G401.6 (cell line): ENCODE data around the gene UNC13B.
"Not testable (repeated sequence)": the region's sequence is repeated elsewhere in the genome, so short reads cannot be mapped to it uniquely, and the experiment has no call there.

Source experiments
- FAIRE-seq: peaks from 2 replicates; lab custom pipeline; 2012; peaks lifted over from hg19 to GRCh38; lab: Jason Lieb, UNC

UNC13B gene

GRCh38 chr9:35226651-35227050, 64.8 kb downstream of the UNC13B start:
- FAIRE-seq, result no peak

GRCh38 chr9:35227284-35227683, 65.5 kb downstream of the UNC13B start:
- FAIRE-seq, result no peak

- no peak for FAIRE-seq
Observed at GRCh38 chr9:35229066-35229778, 67.4 kb downstream of the UNC13B start.

- FAIRE-seq, result no peak
Observed at GRCh38 chr9:35229779-35230143, 68.0 kb downstream of the UNC13B start.

GRCh38 chr9:35232867-35233544, 71.2 kb downstream of the UNC13B start:
- FAIRE-seq, result no peak

GRCh38 chr9:35236692-35237091, 74.9 kb downstream of the UNC13B start:
- FAIRE-seq, result no peak

GRCh38 chr9:35237311-35237710, 75.5 kb downstream of the UNC13B start:
- FAIRE-seq, result no peak

GRCh38 chr9:35245945-35246344, 84.1 kb downstream of the UNC13B start:
- not testable (repeated sequence) for FAIRE-seq

- no peak for FAIRE-seq
Observed at GRCh38 chr9:35253075-35253474, 91.3 kb downstream of the UNC13B start.

- FAIRE-seq, result no peak
Observed at GRCh38 chr9:35254237-35254636, 92.4 kb downstream of the UNC13B start.

GRCh38 chr9:35254984-35255857, 93.4 kb downstream of the UNC13B start:
- no peak for FAIRE-seq

GRCh38 chr9:35257986-35258659, 96.3 kb downstream of the UNC13B start:
- FAIRE-seq, result no peak

- peak; percentile 95 for FAIRE-seq
Observed at GRCh38 chr9:35258660-35259474, 97.1 kb downstream of the UNC13B start.

- no peak for FAIRE-seq
Observed at GRCh38 chr9:35260186-35260585, 98.4 kb downstream of the UNC13B start.

- no peak for FAIRE-seq
Observed at GRCh38 chr9:35262064-35262463, 100.3 kb downstream of the UNC13B start.

- FAIRE-seq, result no peak
Observed at GRCh38 chr9:35267710-35268109, 105.9 kb downstream of the UNC13B start.

- FAIRE-seq, result no peak
Observed at GRCh38 chr9:35269919-35270318, 108.1 kb downstream of the UNC13B start.

GRCh38 chr9:35271637-35272036, 109.8 kb downstream of the UNC13B start:
- FAIRE-seq, result no peak

- FAIRE-seq, result no peak
Observed at GRCh38 chr9:35272989-35273388, 111.2 kb downstream of the UNC13B start.

GRCh38 chr9:35273591-35273990, 111.8 kb downstream of the UNC13B start:
- no peak for FAIRE-seq

GRCh38 chr9:35274993-35275392, 113.2 kb downstream of the UNC13B start:
- no peak for FAIRE-seq

GRCh38 chr9:35277171-35277520, 115.3 kb downstream of the UNC13B start:
- no peak for FAIRE-seq
